ENCODE results near the gene PRKCE. TPM values are rescaled to one million over a fixed set of nuclear protein-coding genes. Genes with fewer than 3 reads are reported as not detected.

The PRKCE gene
- total RNA-seq, 1 donor from 2014 or later, result 18.4 TPM

- H3K4me1 Mint-ChIP-seq, result peaks cover 8% of the 10 kb centered on the region
- DNase-seq (ENCODE audit: low spot score in 2 of 2, unreplicated experiment in 2 of 2), result no peak
- peaks cover 30% of the 10 kb centered on the region for H3K36me3 Mint-ChIP-seq
- no peak overlapping the region for H3K27ac Mint-ChIP-seq
- H3K9me3 Mint-ChIP-seq, result peaks cover 35% of the 10 kb centered on the region
- TF ChIP-seq CTCF (IDR thresholded peaks at IDR 0.05; ENCODE audit: unreplicated experiment), result no peak
- H3K27me3 Mint-ChIP-seq (ENCODE audit: low read depth), result no peaks in the 10 kb centered on the region
- H3K4me3 Mint-ChIP-seq, result no peak overlapping the region
Observed at GRCh38 chr2:46098621-46099062, 447.2 kb downstream of the PRKCE start.

DNA sequence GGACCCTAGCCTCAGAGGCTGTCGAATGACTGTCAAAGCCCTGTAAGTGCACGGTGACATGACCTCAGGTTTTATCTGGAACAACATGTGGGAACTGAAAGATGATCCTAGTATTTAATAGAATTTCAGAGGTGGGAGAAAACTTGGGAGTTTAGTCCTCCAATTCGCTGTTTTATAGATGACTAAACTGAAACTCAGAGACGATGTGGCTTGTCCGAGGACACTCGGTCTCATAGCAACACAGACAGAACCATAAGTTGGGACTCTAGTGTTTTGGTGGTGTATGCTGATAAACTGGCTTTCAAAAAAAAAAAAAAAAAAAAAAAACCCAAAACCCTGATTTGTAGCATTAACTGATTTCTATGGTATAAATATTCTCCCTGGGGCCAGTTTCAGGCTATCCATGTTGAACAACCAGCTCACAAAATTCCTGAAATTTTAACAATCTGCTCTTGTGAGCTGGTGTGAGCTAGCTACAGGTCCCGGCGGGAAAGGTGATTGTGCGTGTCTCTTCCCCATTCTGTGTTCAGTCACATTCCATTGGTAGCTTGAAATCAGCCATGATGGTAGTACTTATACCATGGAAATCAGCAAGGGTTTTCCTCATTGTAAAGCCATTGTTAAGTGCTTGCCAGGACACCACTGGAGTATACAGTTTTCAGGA lies 450.2 kb downstream of the PRKCE start:
- peaks cover 36% of the 10 kb centered on the region for H3K9me3 Mint-ChIP-seq
- no peak overlapping the region for H3K4me3 Mint-ChIP-seq
- H3K27me3 Mint-ChIP-seq (ENCODE audit: low read depth), result no peaks in the 10 kb centered on the region
- no peak overlapping the region for H3K27ac Mint-ChIP-seq
- H3K4me1 Mint-ChIP-seq, result peaks cover 8% of the 10 kb centered on the region
- no peak for TF ChIP-seq CTCF (IDR thresholded peaks at IDR 0.05; ENCODE audit: unreplicated experiment)
- no peak for DNase-seq (ENCODE audit: low spot score in 2 of 2, unreplicated experiment in 2 of 2)
- peaks cover 28% of the 10 kb centered on the region for H3K36me3 Mint-ChIP-seq

- no peak overlapping the region for H3K4me3 Mint-ChIP-seq
- peaks cover 45% of the 10 kb centered on the region for H3K9me3 Mint-ChIP-seq
- no peaks in the 10 kb centered on the region for H3K27me3 Mint-ChIP-seq (ENCODE audit: low read depth)
- H3K4me1 Mint-ChIP-seq, result no peaks in the 10 kb centered on the region
- no peak overlapping the region for H3K27ac Mint-ChIP-seq
- H3K36me3 Mint-ChIP-seq, result peaks cover 30% of the 10 kb centered on the region
- DNase-seq (ENCODE audit: low spot score in 2 of 2, unreplicated experiment in 2 of 2), result no peak
- TF ChIP-seq CTCF (IDR thresholded peaks at IDR 0.05; ENCODE audit: unreplicated experiment), result no peak
Observed at GRCh38 chr2:46106690-46107089, 455.2 kb downstream of the PRKCE start.

GRCh38 chr2:46114996-46115395 lies 463.5 kb downstream of the PRKCE start:
- Mint-ChIP-seq H3K27ac (no peak overlapping the region), H3K36me3 (peaks cover 1% of the 10 kb centered on the region), H3K4me1 (peaks cover 31% of the 10 kb centered on the region), H3K27me3 (ENCODE audit: low read depth) (no peaks in the 10 kb centered on the region), H3K9me3 (peaks cover 10% of the 10 kb centered on the region), H3K4me3 (no peak overlapping the region)
- no peak for TF ChIP-seq CTCF (IDR thresholded peaks at IDR 0.05; ENCODE audit: unreplicated experiment)
- no peak for DNase-seq (ENCODE audit: low spot score in 2 of 2, unreplicated experiment in 2 of 2)

- peaks cover 10% of the 10 kb centered on the region for H3K9me3 Mint-ChIP-seq
- H3K36me3 Mint-ChIP-seq, result peaks cover 1% of the 10 kb centered on the region
- H3K4me3 Mint-ChIP-seq, result no peak overlapping the region
- H3K27ac Mint-ChIP-seq, result no peak overlapping the region
- no peak for DNase-seq (ENCODE audit: low spot score in 2 of 2, unreplicated experiment in 2 of 2)
- no peak for TF ChIP-seq CTCF (IDR thresholded peaks at IDR 0.05; ENCODE audit: unreplicated experiment)
- no peaks in the 10 kb centered on the region for H3K27me3 Mint-ChIP-seq (ENCODE audit: low read depth)
- H3K4me1 Mint-ChIP-seq, result peaks cover 42% of the 10 kb centered on the region
Observed at GRCh38 chr2:46116150-46116549, 464.7 kb downstream of the PRKCE start.

Measured in mesothelial cell of epicardium (in vitro differentiated cells).